IPS-20b (cell line): ENCODE results near the gene SLC38A1.

ENCODE experiments used
- H3K27ac ChIP-seq: one replicate; pipeline ENCODE4 v1.5.1; 2013; ENCODE audit warnings: low read length
- H3K27me3 ChIP-seq: 2 replicates; pipeline ENCODE4 v1.6.1; 2013; ENCODE audit warnings: mild to moderate bottlenecking, low read length, inconsistent platforms; ENCODE audit not compliant: insufficient read depth
- H3K36me3 ChIP-seq: 2 replicates; pipeline ENCODE4 v1.6.1; 2013; ENCODE audit warnings: low read depth, mild to moderate bottlenecking, inconsistent platforms, low read length, moderate library complexity; ENCODE audit not compliant: insufficient read depth
- H3K4me1 ChIP-seq: 2 replicates; pipeline ENCODE4 v1.6.1; 2013; ENCODE audit warnings: mild to moderate bottlenecking, control low read depth, inconsistent platforms, low read length, moderate library complexity; ENCODE audit not compliant: insufficient read depth
- H3K4me3 ChIP-seq: 2 replicates; pipeline ENCODE4 v1.5.1; 2013; ENCODE audit warnings: mild to moderate bottlenecking, low read length, inconsistent platforms
- H3K9ac ChIP-seq: 2 replicates; pipeline ENCODE4 v1.6.1; 2013; ENCODE audit warnings: low read depth, mild to moderate bottlenecking, inconsistent platforms, low read length, moderate library complexity
- H3K9me3 ChIP-seq: 2 replicates; pipeline ENCODE4 v1.6.1; 2013; ENCODE audit warnings: mild to moderate bottlenecking, low read depth, low read length, inconsistent platforms; ENCODE audit not compliant: insufficient read depth

The SLC38A1 gene

GRCh38 chr12:46158501-46158900 lies 110.3 kb downstream of the SLC38A1 start:
- Histone ChIP-seq H3K36me3 (no peaks in the 10 kb centered on the region), H3K9me3 (peaks cover 8% of the 10 kb centered on the region)

GRCh38 chr12:46154221-46154985 lies 114.4 kb downstream of the SLC38A1 start:
- Histone ChIP-seq H3K4me1 (no peaks in the 10 kb centered on the region), H3K27ac (no peak overlapping the region), H3K9ac (no peak overlapping the region), H3K36me3 (no peaks in the 10 kb centered on the region), H3K4me3 (no peak overlapping the region), H3K27me3 (no peaks in the 10 kb centered on the region), H3K9me3 (peaks cover 8% of the 10 kb centered on the region)

More at GRCh38 chr12:46158501-46158900, 110.3 kb downstream of the SLC38A1 start:
- H3K9ac ChIP-seq: no peak overlapping the region
- H3K4me3 ChIP-seq: no peak overlapping the region
- no peaks in the 10 kb centered on the region for H3K4me1 ChIP-seq
- no peak overlapping the region for H3K27ac ChIP-seq
- no peaks in the 10 kb centered on the region for H3K27me3 ChIP-seq

- Histone ChIP-seq H3K27ac (no peak overlapping the region), H3K9ac (no peak overlapping the region), H3K27me3 (no peaks in the 10 kb centered on the region), H3K36me3 (no peaks in the 10 kb centered on the region), H3K4me1 (no peaks in the 10 kb centered on the region), H3K4me3 (no peak overlapping the region), H3K9me3 (peaks cover 8% of the 10 kb centered on the region)
Observed at GRCh38 chr12:46153268-46153872, 115.5 kb downstream of the SLC38A1 start.

- Histone ChIP-seq H3K4me3 (no peak overlapping the region), H3K9me3 (peaks cover 8% of the 10 kb centered on the region), H3K27ac (no peak overlapping the region), H3K4me1 (no peaks in the 10 kb centered on the region), H3K27me3 (no peaks in the 10 kb centered on the region), H3K36me3 (no peaks in the 10 kb centered on the region), H3K9ac (no peak overlapping the region)
Observed at GRCh38 chr12:46152456-46152855, 116.4 kb downstream of the SLC38A1 start.

GRCh38 chr12:46150735-46151134 lies 118.1 kb downstream of the SLC38A1 start:
- Histone ChIP-seq H3K4me3 (no peak overlapping the region), H3K27me3 (no peaks in the 10 kb centered on the region), H3K9ac (no peak overlapping the region), H3K4me1 (no peaks in the 10 kb centered on the region), H3K9me3 (no peaks in the 10 kb centered on the region), H3K36me3 (no peaks in the 10 kb centered on the region), H3K27ac (no peak overlapping the region)

GRCh38 chr12:46149905-46150304 lies 118.9 kb downstream of the SLC38A1 start:
- Histone ChIP-seq H3K36me3 (no peaks in the 10 kb centered on the region), H3K9ac (no peak overlapping the region), H3K4me1 (no peaks in the 10 kb centered on the region), H3K4me3 (no peak overlapping the region), H3K27me3 (no peaks in the 10 kb centered on the region), H3K27ac (no peak overlapping the region), H3K9me3 (no peaks in the 10 kb centered on the region)

- H3K9me3 ChIP-seq: no peaks in the 10 kb centered on the region
- H3K27me3 ChIP-seq: no peaks in the 10 kb centered on the region
- no peak overlapping the region for H3K27ac ChIP-seq
- H3K36me3 ChIP-seq: no peaks in the 10 kb centered on the region
- H3K9ac ChIP-seq: no peak overlapping the region
- H3K4me1 ChIP-seq: no peaks in the 10 kb centered on the region
- no peak overlapping the region for H3K4me3 ChIP-seq
Observed at GRCh38 chr12:46149079-46149464, 119.8 kb downstream of the SLC38A1 start.

- Histone ChIP-seq H3K4me1 (no peaks in the 10 kb centered on the region), H3K4me3 (no peak overlapping the region), H3K36me3 (no peaks in the 10 kb centered on the region), H3K27ac (no peak overlapping the region), H3K27me3 (no peaks in the 10 kb centered on the region), H3K9me3 (no peaks in the 10 kb centered on the region), H3K9ac (no peak overlapping the region)
Observed at GRCh38 chr12:46148327-46149078, 120.3 kb downstream of the SLC38A1 start.

GRCh38 chr12:46147144-46147543 lies 121.7 kb downstream of the SLC38A1 start:
- Histone ChIP-seq H3K9me3 (no peaks in the 10 kb centered on the region), H3K27me3 (no peaks in the 10 kb centered on the region), H3K36me3 (no peaks in the 10 kb centered on the region), H3K9ac (no peak overlapping the region), H3K4me1 (no peaks in the 10 kb centered on the region), H3K27ac (no peak overlapping the region), H3K4me3 (no peak overlapping the region)

- Histone ChIP-seq H3K36me3 (no peaks in the 10 kb centered on the region), H3K4me3 (no peak overlapping the region), H3K4me1 (no peaks in the 10 kb centered on the region), H3K27ac (no peak overlapping the region), H3K27me3 (no peaks in the 10 kb centered on the region), H3K9ac (no peak overlapping the region), H3K9me3 (no peaks in the 10 kb centered on the region)
Observed at GRCh38 chr12:46145881-46146280, 123.0 kb downstream of the SLC38A1 start.

- Histone ChIP-seq H3K36me3 (no peaks in the 10 kb centered on the region), H3K4me3 (no peak overlapping the region), H3K27ac (no peak overlapping the region), H3K9ac (no peak overlapping the region), H3K9me3 (no peaks in the 10 kb centered on the region), H3K27me3 (no peaks in the 10 kb centered on the region), H3K4me1 (no peaks in the 10 kb centered on the region)
Observed at GRCh38 chr12:46144433-46144832, 124.4 kb downstream of the SLC38A1 start.

- no peaks in the 10 kb centered on the region for H3K36me3 ChIP-seq
- no peak overlapping the region for H3K9ac ChIP-seq
- H3K27me3 ChIP-seq: no peaks in the 10 kb centered on the region
- H3K27ac ChIP-seq: no peak overlapping the region
- peaks cover 3% of the 10 kb centered on the region; the same call in 1 of the 2 replicates for H3K4me1 ChIP-seq
- no peak overlapping the region for H3K4me3 ChIP-seq
- H3K9me3 ChIP-seq: no peaks in the 10 kb centered on the region
Observed at GRCh38 chr12:46136249-46136648, 132.6 kb downstream of the SLC38A1 start.
